Left colon (tissue), 2 donors: Measurements from ENCODE around the gene MTHFD1L. TPM values are rescaled to one million over a fixed set of nuclear protein-coding genes. Genes with fewer than 3 reads are reported as not detected.

Source experiments
- ATAC-seq: fragments of 200-7000 bp; cut with Tn5 transposase; one replicate; pipeline ENCODE4 v1.9.1; 2020; ENCODE audit warnings: mild to moderate bottlenecking, moderate library complexity
- DNase-seq, 2 donors: peaks; one replicate each; pipeline ENCODE4 v3.0.0-alpha.2; 2020
- intact Hi-C, 2 donors: fragments of 100-400 bp; cut with DNase I in 1 of 2; cut with micrococcal nuclease in 1 of 2; formaldehyde crosslinking; loops; one replicate each; pipeline versions ENCODE4 v1.11.2 to v1.14.0; 2022; cut with DNase I, micrococcal nuclease
- total RNA-seq, 2 donors: library from RNA; stranded (reverse); fragmentation: NEBNext Ultra II Directional; extraction: Animal tissue kit (Norgen Biotek cat#: 25700); gene quantifications; one replicate each; pipeline ENCODE4 v1.2.1, GENCODE V29; 2021
- donor health status: DM: no; HTN: no; CAD: no.
- donor health status: DM: yes; HTN: yes; CAD: no.

Gene MTHFD1L
- total RNA-seq, 2 donors from 2014 or later = 5.1 to 10.9 TPM

DNA sequence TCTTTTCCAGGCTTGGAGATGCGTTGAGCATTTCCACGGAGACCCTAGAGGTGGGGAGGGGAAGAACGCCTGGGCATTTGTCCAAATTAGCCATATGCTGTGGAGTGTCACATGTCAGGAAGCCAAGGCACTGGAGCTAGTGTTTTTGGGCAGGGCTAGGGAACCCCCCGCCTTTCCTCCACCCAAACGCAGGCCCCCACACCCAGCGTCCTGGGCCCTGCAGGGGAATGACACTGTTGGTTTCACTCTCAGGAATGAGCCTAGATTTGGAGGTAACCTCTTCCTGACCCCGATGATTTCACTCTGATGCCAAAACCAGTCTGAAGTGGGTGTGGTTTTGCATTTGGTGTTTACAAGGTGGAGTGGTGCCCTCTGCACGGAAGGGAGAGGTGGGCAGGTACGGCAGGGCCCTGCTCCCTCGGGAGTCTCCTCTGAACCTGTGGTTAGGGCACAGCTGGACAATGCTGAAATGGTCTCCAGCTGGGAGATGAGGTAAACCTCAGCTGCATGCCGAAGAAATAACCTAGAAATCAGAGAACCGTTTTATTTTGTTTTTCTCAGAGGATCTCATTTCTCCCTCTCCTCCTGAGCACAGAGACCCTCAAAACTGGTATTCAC lies 29.5 kb downstream of the MTHFD1L start:
- DNase-seq (no peak), ATAC-seq (peak; percentile 31)
- intact Hi-C loops = loop anchor here (5.0 to 10.0 kb wide), 2 partner anchors 120 to 437 kb away; no protein-coding TSS in a partner anchor

DNA sequence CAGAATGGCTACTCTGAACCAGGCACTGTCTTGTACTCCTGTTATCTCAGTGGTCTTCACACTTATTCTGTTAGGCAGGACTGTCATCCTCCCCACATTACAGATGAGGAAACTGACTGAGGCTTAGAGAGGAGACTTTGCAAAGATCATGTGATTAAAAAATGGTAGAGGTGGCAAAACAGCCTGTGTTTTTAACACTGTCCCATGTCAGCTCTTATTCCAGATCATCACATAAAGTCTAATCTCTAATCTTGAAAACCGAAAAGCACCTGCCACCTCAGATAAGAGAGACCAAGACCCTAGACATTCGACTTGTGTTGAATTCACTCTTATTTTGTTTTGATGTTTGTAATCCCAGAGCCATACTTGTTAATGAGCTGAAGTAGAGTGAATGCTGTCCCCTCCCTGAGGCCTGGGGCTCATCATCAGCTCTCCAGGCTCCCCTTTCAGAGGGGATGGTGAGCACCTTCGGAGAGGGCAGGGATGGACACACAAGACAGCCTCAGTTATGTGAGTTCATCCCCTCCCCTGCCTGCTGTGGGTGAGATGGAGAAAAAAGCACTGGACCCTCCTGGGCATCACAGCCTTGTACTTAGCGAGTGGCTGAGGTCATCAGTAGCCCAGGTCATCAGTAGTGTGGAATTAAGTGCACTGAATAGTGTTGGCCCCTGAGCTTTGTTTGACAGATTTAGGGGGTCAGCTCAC lies 30.6 kb downstream of the MTHFD1L start:
- DNase-seq (no peak), ATAC-seq (no peak)
- intact Hi-C loops = loop anchor here in 1 of 2 donors (10.0 kb wide), 1 partner anchor 119 kb away; no protein-coding TSS in a partner anchor

DNA sequence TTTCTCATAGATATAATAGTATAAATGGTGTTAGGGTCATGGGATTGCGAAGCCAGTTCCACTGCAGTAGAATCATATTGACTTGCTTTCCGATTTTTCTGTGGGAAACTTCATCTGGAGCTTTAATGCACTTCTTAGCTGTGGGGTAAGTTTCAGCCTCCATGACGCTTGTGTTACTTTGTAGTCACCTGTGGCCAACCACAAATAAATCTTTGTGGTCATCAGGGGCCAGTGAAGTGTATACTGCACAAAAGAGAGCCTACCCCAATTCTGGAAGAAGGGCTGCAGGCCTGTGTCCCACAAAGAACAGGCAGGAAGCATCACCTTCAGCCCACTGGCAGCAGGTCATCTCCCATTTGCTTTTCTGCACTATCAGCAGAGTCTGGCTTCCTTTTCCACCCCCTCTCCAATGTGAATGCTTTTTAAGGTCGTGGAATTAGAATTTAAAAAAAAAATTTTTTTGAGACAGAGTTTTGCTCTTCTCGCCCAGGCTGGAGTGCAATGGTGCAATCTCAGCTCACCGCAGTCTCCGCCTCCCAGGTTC lies 32.0 kb downstream of the MTHFD1L start:
- ATAC-seq (no peak), DNase-seq (no peak)
- intact Hi-C loops = loop anchor here in 1 of 2 donors (10.0 kb wide), 1 partner anchor 117 kb away; no protein-coding TSS in a partner anchor

DNA sequence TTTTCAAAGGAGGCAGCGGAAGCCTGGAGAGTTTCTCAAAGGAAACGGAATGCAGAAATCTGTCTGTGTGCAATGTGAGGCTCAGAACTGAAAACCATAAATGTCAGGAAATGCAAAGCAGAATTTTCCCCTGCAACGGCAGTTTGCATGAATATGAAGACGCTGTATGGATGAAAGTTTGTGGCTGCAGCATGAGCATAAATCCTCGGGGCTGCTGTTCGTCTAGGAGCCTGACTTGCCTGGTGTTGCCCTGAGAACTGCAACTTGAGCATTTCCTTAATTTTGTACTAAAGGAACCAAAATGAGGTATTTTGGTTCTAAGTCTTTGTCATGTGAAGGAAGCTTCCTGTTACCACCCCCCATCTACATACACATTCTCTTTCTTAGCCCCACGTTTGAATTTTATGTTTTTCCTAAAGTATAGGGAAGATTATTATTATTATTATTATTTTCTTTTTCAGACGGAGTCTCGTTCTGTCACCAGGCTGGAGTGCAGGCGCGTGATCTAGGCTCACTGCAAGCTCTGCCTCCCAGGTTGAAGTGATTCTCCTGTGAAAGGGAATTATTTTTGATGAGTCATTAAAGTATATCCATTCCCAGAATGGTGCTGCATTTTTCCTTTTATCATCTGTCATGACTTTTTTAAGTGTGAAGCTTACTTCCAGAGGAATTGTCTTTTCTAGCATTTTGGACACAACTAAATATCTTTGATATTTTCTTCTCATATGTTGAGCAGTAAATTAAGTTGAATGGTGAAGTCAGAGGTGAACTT lies 33.1 kb downstream of the MTHFD1L start:
- DNase-seq (no peak), ATAC-seq (no peak)
- intact Hi-C loops = loop anchor here in 1 of 2 donors (10.0 kb wide), 1 partner anchor 116 kb away; no protein-coding TSS in a partner anchor

DNA sequence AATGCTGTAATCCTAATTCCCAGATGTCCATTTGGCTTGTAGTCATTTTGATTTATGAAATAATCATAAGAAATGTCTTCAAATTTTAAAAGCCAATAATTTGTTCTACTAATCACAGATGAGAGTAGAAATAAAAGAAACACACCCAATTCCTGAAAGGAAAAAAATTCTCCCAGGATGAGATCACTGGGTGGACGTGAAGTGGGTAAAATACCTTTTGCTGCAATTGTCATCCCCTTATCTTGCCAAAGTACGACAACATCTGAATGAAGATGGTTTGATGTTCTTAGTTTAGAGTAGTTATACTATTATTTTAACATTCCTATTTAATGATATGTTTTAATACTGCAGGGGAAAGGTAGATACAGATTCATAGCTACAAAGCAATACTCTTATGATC lies 33.7 kb downstream of the MTHFD1L start:
- DNase-seq = no peak
- ATAC-seq = no peak
- intact Hi-C loops = loop anchor here in 1 of 2 donors (10.0 kb wide), 1 partner anchor 116 kb away; no protein-coding TSS in a partner anchor

DNA sequence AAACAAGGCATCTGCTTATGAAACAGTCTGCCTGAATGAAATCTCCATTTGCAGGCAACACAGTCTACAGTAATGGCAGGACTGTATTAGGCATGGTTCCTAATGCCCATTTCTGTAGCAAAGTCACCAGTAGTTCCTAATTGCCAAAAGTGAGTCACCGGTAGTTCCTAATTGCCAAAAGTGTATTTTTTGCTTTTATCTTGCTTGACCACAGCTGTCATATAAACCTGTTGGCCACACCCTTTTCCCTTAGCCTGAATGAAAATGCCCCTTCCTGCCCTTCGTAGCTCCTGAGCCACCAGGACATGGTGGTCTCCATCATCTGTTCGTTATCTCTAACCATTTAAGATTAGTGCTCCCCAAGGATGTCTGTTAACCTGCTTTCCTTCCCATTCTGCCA lies 34.5 kb downstream of the MTHFD1L start:
- no peak for ATAC-seq
- intact Hi-C loops = no loop called here
- no peak for DNase-seq

DNA sequence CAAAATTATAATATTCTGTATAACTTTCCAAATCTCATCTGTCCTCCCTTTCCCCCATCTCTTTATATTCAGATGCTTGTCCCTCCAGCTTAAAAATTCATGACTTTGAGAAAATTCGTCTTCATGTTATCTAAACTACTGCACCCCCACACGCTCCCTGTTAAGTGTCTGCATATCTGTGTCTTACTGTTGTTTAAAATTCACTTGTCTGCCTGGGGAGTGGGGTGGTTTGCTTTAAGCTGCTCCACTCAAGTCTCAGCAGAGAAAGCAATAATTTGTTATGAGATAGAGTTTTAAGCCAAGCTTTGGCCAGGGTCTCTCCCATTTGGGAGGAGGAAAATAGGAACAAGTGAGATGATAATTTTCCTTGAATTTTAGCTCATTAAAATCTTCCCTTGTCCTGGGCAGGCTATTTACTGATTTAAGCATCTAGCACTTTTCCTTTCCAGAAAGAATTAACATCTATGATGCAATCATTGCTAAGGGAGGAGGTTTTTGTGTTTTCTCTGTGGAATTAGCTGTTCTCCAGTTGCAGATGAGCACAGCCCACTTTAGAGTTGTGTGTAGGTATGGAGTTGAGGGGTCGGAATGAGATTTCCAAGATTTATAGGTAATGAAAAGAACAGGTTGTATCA lies 36.8 kb downstream of the MTHFD1L start:
- DNase-seq (no peak), ATAC-seq (no peak)
- intact Hi-C loops = no loop called here

DNA sequence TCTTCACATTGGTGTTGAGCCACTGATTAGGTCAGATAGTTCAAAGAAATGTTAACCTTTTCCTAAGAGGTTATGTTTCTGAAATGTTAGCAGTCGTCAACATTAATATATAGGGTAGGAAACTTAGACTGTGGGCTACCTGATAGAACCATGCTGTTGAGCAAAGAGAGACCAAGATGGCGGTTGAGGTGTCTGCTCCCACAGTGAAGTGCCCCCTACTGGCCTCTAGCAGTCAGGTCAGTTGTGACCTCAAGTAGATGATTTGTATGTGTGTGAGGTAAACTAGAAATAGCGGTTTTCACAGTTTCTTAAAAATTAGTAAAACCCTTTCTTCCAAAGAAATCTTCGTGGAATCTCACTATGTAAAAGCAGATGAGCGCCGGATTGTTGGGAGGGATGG lies 40.3 kb downstream of the MTHFD1L start:
- intact Hi-C loops = no loop called here
- no peak for ATAC-seq
- DNase-seq = no peak

DNA sequence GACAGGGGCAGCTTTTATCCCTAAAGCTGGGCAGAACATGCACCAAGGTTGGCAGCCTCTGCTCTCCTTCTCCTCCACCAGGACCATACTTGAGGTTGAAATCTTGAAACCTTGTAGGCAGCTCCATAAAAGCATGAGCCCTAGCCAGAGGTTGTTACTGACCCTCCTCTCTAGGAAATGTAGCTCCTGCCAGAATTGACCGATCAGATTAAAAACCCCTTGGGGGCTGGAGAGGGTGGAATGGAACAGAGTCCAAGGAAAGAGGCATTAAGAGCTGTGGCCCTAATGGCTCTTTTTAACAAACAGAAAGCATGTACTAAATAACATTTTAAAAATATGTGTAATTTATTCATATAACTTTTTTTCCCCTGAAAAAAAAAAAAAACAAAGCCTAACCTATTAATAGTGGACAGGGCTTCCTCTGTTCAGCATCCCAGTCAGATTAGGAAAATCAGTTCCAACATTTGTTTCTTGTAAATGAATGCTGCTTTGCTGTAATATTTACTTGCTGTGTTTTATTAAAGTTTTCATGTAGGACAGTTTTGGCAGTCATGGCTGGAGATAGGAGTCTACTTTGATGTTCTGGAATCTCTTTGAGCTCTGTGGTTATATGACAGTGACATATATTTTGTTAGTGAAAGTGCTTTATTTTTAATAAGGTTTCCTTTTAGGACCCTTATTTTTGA lies 41.3 kb downstream of the MTHFD1L start:
- intact Hi-C loops = no loop called here
- ATAC-seq (no peak), DNase-seq (no peak)

DNA sequence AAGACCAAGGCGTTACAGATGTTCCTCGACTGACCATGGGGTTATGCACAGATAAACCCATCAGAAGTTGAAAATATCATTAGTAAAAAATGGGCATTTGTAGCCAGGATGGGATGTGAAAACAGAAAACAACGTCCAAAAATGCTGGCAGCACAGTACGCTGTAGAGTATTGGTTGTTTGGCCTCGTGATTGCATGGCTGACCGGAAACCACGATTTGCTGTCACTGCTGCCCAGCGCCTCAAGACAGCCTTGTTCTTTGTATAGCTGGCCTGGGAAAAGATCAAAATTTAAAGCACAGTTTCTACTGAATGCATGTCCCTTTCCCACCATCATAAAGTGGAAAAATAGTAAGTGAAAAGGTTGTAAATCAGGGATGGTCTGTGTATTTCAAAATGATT lies 41.9 kb downstream of the MTHFD1L start:
- intact Hi-C loops = no loop called here
- DNase-seq (no peak), ATAC-seq (no peak)

DNA sequence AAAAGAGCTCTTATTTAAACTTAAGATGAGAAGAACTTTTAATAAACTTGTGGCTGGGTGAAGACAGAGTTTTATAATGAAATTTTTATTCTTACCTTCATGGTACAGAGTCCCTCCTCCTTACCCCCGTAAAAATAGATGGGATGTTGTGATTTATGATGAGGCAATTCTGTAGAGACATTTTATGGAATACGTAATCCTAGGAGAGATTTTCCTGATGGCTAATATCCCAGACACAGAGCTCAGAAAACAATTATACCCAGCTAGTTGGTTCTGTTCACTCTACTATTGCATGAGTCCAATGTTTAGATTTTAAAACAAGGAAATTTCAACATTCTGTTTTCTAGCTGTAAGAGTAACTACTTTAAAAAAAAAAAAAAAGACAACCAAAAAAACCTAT lies 43.4 kb downstream of the MTHFD1L start:
- ATAC-seq = no peak
- intact Hi-C loops = no loop called here
- DNase-seq = no peak

DNA sequence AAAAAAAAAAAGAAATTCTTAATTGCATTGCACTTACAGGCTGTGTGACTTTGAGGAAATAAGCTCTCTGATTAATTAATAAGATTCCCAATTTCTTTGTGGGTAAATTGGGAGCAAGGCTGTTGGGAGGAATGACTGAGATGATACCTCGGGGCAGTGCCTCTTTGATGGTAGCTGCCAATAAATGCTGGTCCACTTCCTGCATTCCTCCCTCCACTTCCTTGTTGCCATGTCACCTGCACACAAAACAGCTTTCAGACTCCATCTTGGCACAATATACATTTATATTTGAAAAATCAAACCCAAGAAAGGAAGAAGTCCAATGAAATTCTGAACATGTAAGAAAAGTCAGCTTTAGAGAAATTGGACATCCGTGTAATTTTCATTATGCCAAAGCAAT lies 45.1 kb downstream of the MTHFD1L start:
- intact Hi-C loops = no loop called here
- ATAC-seq (peak; percentile 68), DNase-seq (no peak)

DNA sequence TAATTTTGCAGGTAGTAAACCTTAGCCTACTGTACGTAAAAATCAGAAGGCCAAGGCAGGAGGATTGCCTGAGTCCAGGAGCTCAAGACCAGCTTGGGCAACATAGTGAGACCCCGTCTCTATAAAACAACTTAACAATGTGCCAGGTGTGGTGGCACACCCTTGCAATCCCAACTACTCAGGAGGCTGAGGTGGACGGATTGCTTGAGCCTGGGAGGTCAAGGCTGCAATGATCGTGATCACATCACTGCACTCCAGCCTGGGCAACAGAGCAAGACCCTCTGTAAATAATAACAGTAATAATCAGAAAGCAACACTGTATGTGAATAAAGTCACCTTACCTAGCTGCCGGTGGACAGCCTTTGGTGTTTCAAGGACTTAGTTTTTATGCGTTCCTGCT lies 48.9 kb downstream of the MTHFD1L start:
- DNase-seq (no peak), ATAC-seq (no peak)
- intact Hi-C loops = no loop called here

DNA sequence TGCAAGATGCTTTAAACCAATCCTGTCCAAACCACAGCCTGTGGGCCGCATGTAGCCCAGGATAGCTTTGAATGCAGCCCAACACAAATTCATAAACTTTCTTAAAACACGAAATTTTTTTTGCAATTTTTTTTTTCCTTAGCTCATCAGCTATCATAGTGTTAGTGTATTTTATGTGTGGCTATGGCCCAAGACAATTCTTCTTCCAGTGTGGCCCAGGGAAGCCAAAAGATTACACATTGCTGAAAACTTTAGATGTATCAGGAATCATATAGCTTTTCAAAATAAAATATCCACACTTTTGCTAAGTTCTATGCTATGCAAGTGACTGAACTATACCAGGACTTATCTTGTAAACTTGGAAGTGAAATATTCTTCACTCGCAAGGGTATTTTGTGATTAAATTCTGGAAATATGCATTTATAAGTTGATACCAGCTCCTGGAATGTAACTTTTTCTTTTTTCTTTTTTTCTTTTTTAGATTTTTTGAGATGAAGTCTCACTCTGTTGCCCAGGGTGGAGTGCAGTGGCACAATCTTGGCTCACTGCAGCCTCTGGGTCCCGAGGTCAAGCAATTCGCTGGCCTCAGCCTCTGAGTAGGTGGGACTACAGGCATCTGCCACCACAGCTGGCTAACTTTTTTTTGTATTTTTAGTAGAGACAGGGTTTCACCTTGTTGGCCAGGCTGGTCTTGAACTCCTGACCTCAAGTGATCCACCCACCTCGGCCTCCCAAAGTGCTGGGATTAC lies 49.8 kb downstream of the MTHFD1L start:
- no peak for ATAC-seq
- intact Hi-C loops = no loop called here
- no peak for DNase-seq

DNA sequence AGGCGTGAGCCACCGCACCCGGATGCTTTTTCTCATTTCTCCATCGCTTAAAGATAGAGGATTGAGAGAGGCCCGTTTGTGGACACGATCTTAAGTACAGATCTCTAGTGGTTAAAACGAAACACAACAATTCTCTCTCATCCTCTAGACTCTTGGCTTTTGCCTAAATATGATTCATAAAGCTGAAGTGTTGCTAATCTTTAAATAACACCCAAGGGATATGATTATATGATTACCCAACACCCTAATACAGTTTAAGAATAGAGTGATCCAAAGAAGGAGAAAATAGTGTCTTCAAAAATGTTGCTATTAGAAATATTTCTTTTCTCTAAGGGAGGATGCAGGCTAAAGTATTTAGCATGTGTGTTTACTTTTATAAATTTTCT lies 50.4 kb downstream of the MTHFD1L start:
- intact Hi-C loops = no loop called here
- DNase-seq = no peak
- ATAC-seq = no peak

DNA sequence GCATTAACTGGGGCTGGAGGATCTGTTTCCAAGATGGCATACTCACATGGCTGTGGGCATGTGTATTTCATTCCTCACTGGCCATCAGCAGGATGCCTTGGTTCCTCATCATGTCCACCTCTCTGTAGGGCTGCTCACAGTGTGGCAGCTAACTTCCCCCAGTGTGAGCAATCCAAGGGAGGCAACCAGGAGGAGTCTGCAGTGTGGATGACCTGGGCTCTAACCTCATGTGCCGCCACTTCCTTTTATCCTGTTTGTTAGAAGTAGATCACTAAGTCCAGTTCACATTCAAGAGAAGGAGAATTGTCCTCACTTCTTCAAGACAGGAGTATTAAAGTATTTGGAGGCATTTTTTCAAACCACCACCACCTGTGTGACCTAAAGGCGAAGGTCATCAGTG lies 54.4 kb downstream of the MTHFD1L start:
- intact Hi-C loops = no loop called here
- ATAC-seq (no peak), DNase-seq (no peak)

DNA sequence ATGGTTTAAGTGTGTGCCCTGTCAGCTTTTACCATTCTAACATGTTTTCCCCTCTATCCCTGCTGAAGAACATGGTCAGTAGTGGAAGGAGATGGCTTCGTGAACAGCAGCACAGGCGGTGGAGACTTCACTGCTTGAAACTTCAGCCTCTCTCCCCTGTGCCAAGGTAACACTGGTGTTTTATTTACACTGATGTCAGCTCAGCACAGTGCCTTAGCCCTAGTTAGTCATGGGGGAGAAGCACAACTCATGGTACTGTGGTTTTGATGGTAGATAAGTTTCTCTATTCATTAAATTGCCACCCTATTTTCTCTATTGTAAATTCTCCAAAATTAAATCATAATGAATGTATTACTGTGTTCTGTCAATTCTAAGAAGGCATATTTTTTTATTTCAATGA lies 56.6 kb downstream of the MTHFD1L start:
- ATAC-seq (no peak), DNase-seq (no peak)
- intact Hi-C loops = no loop called here
